Activated T-cell treated with anti-CD3 and anti-CD28 coated beads for 48 hours (primary cell): Measurements from ENCODE around the gene ALKBH3.

ENCODE experiments used
- DNase-seq: peaks from one replicate; pipeline ENCODE4 v3.0.0-alpha.2; 2020; ENCODE audit warnings: low read depth

ALKBH3 gene

GRCh38 chr11:43941257-43941994 is 60.8 kb downstream of the ALKBH3 start:
- no peak for DNase-seq

GRCh38 chr11:43942662-43943371 is 62.2 kb downstream of the ALKBH3 start:
- DNase-seq = no peak

GRCh38 chr11:43943372-43943930 is 62.8 kb downstream of the ALKBH3 start:
- no peak for DNase-seq

- peak; percentile 25 for DNase-seq
Measured at GRCh38 chr11:43943931-43944751, 63.5 kb downstream of the ALKBH3 start.

- DNase-seq = peak; percentile 70
Measured at GRCh38 chr11:43944761-43945311, 64.2 kb downstream of the ALKBH3 start.

GRCh38 chr11:43947003-43947500 is 66.4 kb downstream of the ALKBH3 start:
- DNase-seq = no peak

- DNase-seq = no peak
Measured at GRCh38 chr11:43947815-43948214, 67.2 kb downstream of the ALKBH3 start.

GRCh38 chr11:43948341-43949225 is 68.0 kb downstream of the ALKBH3 start:
- DNase-seq = no peak

GRCh38 chr11:43950311-43950855 is 69.8 kb downstream of the ALKBH3 start:
- DNase-seq = no peak

- no peak for DNase-seq
Measured at GRCh38 chr11:43951231-43951630, 70.6 kb downstream of the ALKBH3 start.

- DNase-seq = no peak
Measured at GRCh38 chr11:43952020-43952400, 71.4 kb downstream of the ALKBH3 start.

- no peak for DNase-seq
Measured at GRCh38 chr11:43952401-43953342, 72.0 kb downstream of the ALKBH3 start.

- no peak for DNase-seq
Measured at GRCh38 chr11:43953521-43953920, 72.9 kb downstream of the ALKBH3 start.

- no peak for DNase-seq
Measured at GRCh38 chr11:43954241-43954640, 73.6 kb downstream of the ALKBH3 start.

- DNase-seq = no peak
Measured at GRCh38 chr11:43955381-43956118, 74.9 kb downstream of the ALKBH3 start.

GRCh38 chr11:43957571-43957970 is 76.9 kb downstream of the ALKBH3 start:
- no peak for DNase-seq

GRCh38 chr11:43959321-43959995 is 78.8 kb downstream of the ALKBH3 start:
- no peak for DNase-seq
